Lung (tissue), 12 donors: ENCODE results near the gene MAPK8IP3. TPM values are rescaled to one million over a fixed set of nuclear protein-coding genes. Genes with fewer than 3 reads are reported as not detected.

Experiments used
- ATAC-seq: fragments of 200-7000 bp; cut with Tn5 transposase; one replicate; pipeline ENCODE4 v1.9.1; 2020; ENCODE audit warnings: moderate number of reproducible peaks; ENCODE audit not compliant: insufficient read depth, low FRiP score
- DNase-seq, 3 donors: peaks; one replicate each; pipeline ENCODE4 v3.0.0-alpha.2; 2013 to 2017
- H3K27ac ChIP-seq, 2 donors: one replicate each; pipeline ENCODE4 v1.5.1; 2013; ENCODE audit warnings: mild to moderate bottlenecking in 2 of 2, moderate library complexity in 2 of 2, control low read depth in 1 of 2, inconsistent platforms in 1 of 2, low read depth in 1 of 2, low read length in 1 of 2
- H3K27me3 ChIP-seq, 3 donors: one replicate each; pipeline ENCODE4 v1.5.1; 2013; ENCODE audit warnings: low read length in 2 of 3; ENCODE audit not compliant: control insufficient read depth in 3 of 3, insufficient read depth in 3 of 3
- H3K36me3 ChIP-seq, 4 donors: one replicate each; pipeline ENCODE4 v1.5.1; 2013; ENCODE audit warnings: low read length in 4 of 4, mild to moderate bottlenecking in 1 of 4, moderate library complexity in 1 of 4; ENCODE audit not compliant: control insufficient read depth in 4 of 4, insufficient read depth in 4 of 4
- H3K4me1 ChIP-seq, 5 donors: one replicate each; pipeline ENCODE4 v1.5.1; 2013; ENCODE audit warnings: low read length in 5 of 5, mild to moderate bottlenecking in 2 of 5, moderate library complexity in 1 of 5; ENCODE audit not compliant: control insufficient read depth in 5 of 5, insufficient read depth in 5 of 5
- H3K4me3 ChIP-seq: one replicate; pipeline ENCODE4 v1.5.1; 2013; ENCODE audit warnings: mild to moderate bottlenecking, control low read depth, moderate library complexity
- H3K9ac ChIP-seq, 2 donors: one replicate each; pipeline ENCODE4 v1.5.1; 2013; ENCODE audit warnings: low read length in 2 of 2, control low read depth in 1 of 2; ENCODE audit not compliant: insufficient read depth in 1 of 2
- H3K9me3 ChIP-seq, 4 donors: one replicate each; pipeline ENCODE4 v1.5.1; 2013; ENCODE audit warnings: low read length in 3 of 4, mild to moderate bottlenecking in 1 of 4, moderate library complexity in 1 of 4; ENCODE audit not compliant: control insufficient read depth in 4 of 4, insufficient read depth in 3 of 4
- CTCF ChIP-seq: IDR thresholded peaks from 2 replicates; pipeline ENCODE4 v1.5.1; 2012; ENCODE audit warnings: mild to moderate bottlenecking; ENCODE audit errors: control extremely low read depth, extremely low read depth
- WGBS, 2 donors: extraction: QIAGEN DNeasy Blood & Tissue Kit; methylation state at CpG; one replicate each; pipeline ENCODE4 v1.1.7; 2013; 5-methylcytosine and 5-hydroxymethylcytosine counted together
- polyA plus RNA-seq, 2 donors: library from polyadenylated mRNA; stranded (reverse); fragments of 200-250 nt; gene quantifications; one replicate each; pipeline ENCODE4 v1.2.1, GENCODE V29; 2013
- total RNA-seq, 2 donors: library from RNA; depleted of rRNA in 1 of 2; stranded (reverse); fragments of >200 nt in 1 of 2; gene quantifications; one replicate each; pipeline ENCODE4 v1.2.1, GENCODE V29; 2014 to 2021
- donor health status: control.
- donor health status: control.
- donor health status: Bipolar disorder and iron deficiency.
- donor health status: healthy.
- donor health status: DM: yes; HTN: yes; CAD: no.

The MAPK8IP3 gene
- total and polyA plus RNA-seq, 4 donors = 40.3 to 76.7 (median 63.6) TPM

DNA sequence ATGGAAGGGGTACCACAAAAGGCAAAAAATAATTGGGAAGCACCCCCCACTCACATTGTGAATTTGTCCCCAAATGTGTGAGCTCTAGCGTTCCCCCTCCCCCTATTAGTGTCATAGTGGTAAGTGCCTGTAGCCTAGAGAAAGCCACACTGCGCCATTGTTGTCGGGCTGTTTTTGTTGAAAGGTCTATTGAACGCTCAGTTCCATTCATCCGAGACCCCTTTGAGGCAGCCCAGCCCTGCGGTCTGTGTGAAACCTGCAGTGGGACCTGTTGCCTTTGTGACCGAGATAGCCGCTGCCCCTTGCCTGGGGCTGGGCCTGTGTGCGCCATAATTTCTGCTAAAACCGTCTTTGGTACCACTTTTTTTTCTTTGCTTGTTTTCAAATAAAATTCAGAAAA, 25.0 kb upstream of the MAPK8IP3 start:
- Histone ChIP-seq H3K36me3 (peaks cover 4 to 15% (median 9%) of the 10 kb centered on the region in 4 donors), H3K9ac (no peak overlapping the region), H3K4me3 (no peak overlapping the region), H3K27ac (no peak overlapping the region), H3K9me3 (no peaks in the 10 kb centered on the region), H3K27me3 (no peaks in the 10 kb centered on the region), H3K4me1 (peaks cover 0 to 11% (median 5%) of the 10 kb centered on the region in 5 donors)
- ATAC-seq (no peak), DNase-seq (no peak)
- 92 to 94% methylated on average over 10 of the region's 10 CpGs for WGBS, 2 donors
- no peak for TF ChIP-seq CTCF

DNA sequence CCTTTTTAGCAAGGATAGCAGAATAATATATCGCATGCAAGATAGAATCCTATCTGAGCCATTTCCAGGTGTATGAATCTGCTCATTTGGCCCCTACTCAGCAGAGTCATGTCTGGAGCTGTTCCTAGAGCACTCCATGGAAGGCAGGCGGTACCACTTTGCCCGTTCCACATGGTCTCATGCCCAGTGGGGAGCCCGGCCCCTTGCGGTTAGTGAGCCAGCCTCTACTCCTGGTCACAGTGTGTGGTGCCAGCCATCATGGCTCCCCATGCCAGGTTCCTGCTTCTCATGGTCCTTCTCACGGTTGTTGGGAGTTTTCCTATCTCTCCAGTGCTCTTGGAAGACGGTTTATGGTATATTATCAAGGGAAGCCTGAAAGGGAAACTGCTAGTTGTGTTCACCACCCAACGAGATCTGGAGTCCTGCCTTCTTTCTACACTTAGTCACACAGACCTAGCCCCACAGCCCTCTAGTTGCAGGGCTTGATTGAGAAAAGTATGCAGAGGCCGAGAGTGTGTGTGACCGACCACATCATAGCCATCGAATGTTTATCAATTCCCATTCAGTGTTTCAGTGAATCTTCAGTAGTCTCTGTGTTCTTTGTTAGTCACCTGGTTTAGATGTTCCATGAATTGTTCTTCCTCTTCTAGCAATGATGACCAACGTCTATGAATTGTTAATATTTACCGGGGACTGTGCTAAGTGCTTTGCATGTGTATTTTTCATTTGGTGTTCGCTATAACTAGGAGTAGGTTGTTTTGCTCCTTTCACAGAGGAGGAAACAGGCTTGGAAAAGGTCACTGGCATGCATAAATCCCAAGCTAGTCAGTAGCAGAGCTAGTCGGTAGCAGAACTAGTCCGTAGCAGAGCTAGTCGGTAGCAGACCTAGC, 18.3 kb upstream of the MAPK8IP3 start:
- Histone ChIP-seq H3K27me3 (no peaks in the 10 kb centered on the region), H3K4me1 (no peaks in the 10 kb centered on the region), H3K9ac (no peak overlapping the region), H3K36me3 (peaks cover 23 to 38% (median 27%) of the 10 kb centered on the region in 4 donors), H3K9me3 (no peaks in the 10 kb centered on the region), H3K4me3 (no peak overlapping the region), H3K27ac (peak overlapping the region in 1 of 2 donors; percentile 57)
- no peak for DNase-seq
- WGBS, 2 donors = 90 to 93% methylated on average over 17 of the region's 17 CpGs
- ATAC-seq = no peak
- no peak for TF ChIP-seq CTCF

GRCh38 chr16:1688807-1689560, 17.0 kb upstream of the MAPK8IP3 start:
- peak overlapping the region in 1 of 2 donors; percentile 74 for H3K27ac ChIP-seq
- H3K9ac ChIP-seq = peak overlapping the region in 1 of 2 donors; percentile 11
- peak in 2 of 3 donors; percentile 29 to 43 for DNase-seq
- no peak overlapping the region for H3K4me3 ChIP-seq
- WGBS, 2 donors = 75 to 89% methylated on average over 10 of the region's 10 CpGs
- no peaks in the 10 kb centered on the region for H3K9me3 ChIP-seq
- peak; percentile 80 for ATAC-seq
- H3K36me3 ChIP-seq = peaks cover 24 to 41% (median 35%) of the 10 kb centered on the region in 4 donors
- no peaks in the 10 kb centered on the region for H3K4me1 ChIP-seq
- no peak for TF ChIP-seq CTCF
- H3K27me3 ChIP-seq = no peaks in the 10 kb centered on the region
